NCI-H1694 (cell line): Measurements from ENCODE around the gene RGS9BP.
"Not testable (repeated sequence)": the region's sequence is repeated elsewhere in the genome, so short reads cannot be mapped to it uniquely, and the experiment has no call there.

Experiments
- DNase-seq: peaks from one replicate; lab custom pipeline; 2025; lab: John Stamatoyannopoulos, UW

The RGS9BP gene

GRCh38 chr19:32695506-32695905, 19.9 kb downstream of the RGS9BP start:
- DNase-seq = not testable (repeated sequence)

- DNase-seq = not testable (repeated sequence)
Measured at GRCh38 chr19:32696771-32697170, 21.1 kb downstream of the RGS9BP start.

- DNase-seq = not testable (repeated sequence)
Measured at GRCh38 chr19:32700129-32700528, 24.5 kb downstream of the RGS9BP start.

GRCh38 chr19:32702010-32702409, 26.4 kb downstream of the RGS9BP start:
- no peak for DNase-seq

GRCh38 chr19:32704006-32704405, 28.4 kb downstream of the RGS9BP start:
- DNase-seq = not testable (repeated sequence)

- no peak for DNase-seq
Measured at GRCh38 chr19:32708457-32708856, 32.8 kb downstream of the RGS9BP start.

GRCh38 chr19:32709032-32709431, 33.4 kb downstream of the RGS9BP start:
- no peak for DNase-seq

- no peak for DNase-seq
Measured at GRCh38 chr19:32711747-32712146, 36.1 kb downstream of the RGS9BP start.

- DNase-seq = not testable (repeated sequence)
Measured at GRCh38 chr19:32716203-32716602, 40.6 kb downstream of the RGS9BP start.

GRCh38 chr19:32717496-32717895, 41.8 kb downstream of the RGS9BP start:
- no peak for DNase-seq

- no peak for DNase-seq
Measured at GRCh38 chr19:32718286-32718685, 42.6 kb downstream of the RGS9BP start.

GRCh38 chr19:32719611-32720059, 44.0 kb downstream of the RGS9BP start, which contains the start of gene TDRD12:
TSS of gene TDRD12 (plus strand) at chr19:32719767. CDS start at chr19:32720073, 306 bp downstream.
- no peak for DNase-seq

- DNase-seq = no peak
Measured at GRCh38 chr19:32720216-32720935, 44.7 kb downstream of the RGS9BP start.

- no peak for DNase-seq
Measured at GRCh38 chr19:32720936-32721250, 45.2 kb downstream of the RGS9BP start.
